SW 1271 (cell line): Measurements from ENCODE around the gene ZNF785.
"Not testable (repeated sequence)": the region's sequence is repeated elsewhere in the genome, so short reads cannot be mapped to it uniquely, and the experiment has no call there.

Source experiments
- DNase-seq, 2 experiments: peaks; one replicate each; lab custom pipeline; 2025; lab: John Stamatoyannopoulos, UW

Gene ZNF785

GRCh38 chr16:30602616-30603277 is 17.2 kb upstream of the ZNF785 start:
- no peak for DNase-seq

- no peak for DNase-seq
Measured at GRCh38 chr16:30601966-30602365, 16.5 kb upstream of the ZNF785 start.

GRCh38 chr16:30600929-30601328 is 15.4 kb upstream of the ZNF785 start:
- DNase-seq, result no peak

- DNase-seq, result no peak
Measured at GRCh38 chr16:30600215-30600614, 14.7 kb upstream of the ZNF785 start.

- no peak for DNase-seq
Measured at GRCh38 chr16:30592871-30593270, 7.4 kb upstream of the ZNF785 start.

- not testable (repeated sequence) for DNase-seq
Measured at GRCh38 chr16:30590869-30591268, 5.4 kb upstream of the ZNF785 start.

- not testable (repeated sequence) for DNase-seq
Measured at GRCh38 chr16:30589582-30589981, 4.1 kb upstream of the ZNF785 start.

- no peak for DNase-seq
Measured at GRCh38 chr16:30588651-30589050, 3.2 kb upstream of the ZNF785 start.

GRCh38 chr16:30585022-30585399 is 486 bp downstream of the ZNF785 start:
- DNase-seq, result no peak

- no peak for DNase-seq
Measured at GRCh38 chr16:30582611-30583340, 2.7 kb downstream of the ZNF785 start.

GRCh38 chr16:30581457-30581856 is 4.0 kb downstream of the ZNF785 start:
- no peak for DNase-seq

GRCh38 chr16:30574678-30575077 is 10.8 kb downstream of the ZNF785 start:
- DNase-seq, result no peak

- DNase-seq, result peak; percentile 91 to 97
Measured at GRCh38 chr16:30571445-30572322, 13.8 kb downstream of the ZNF785 start, which contains the start of gene ZNF688. Gene ZNF688 (minus strand): TSS chr16:30571714. CDS start chr16:30571629, 85 bp downstream.

GRCh38 chr16:30570636-30571444 is 14.7 kb downstream of the ZNF785 start:
- DNase-seq, result no peak

- DNase-seq, result no peak
Measured at GRCh38 chr16:30569746-30570635, 15.5 kb downstream of the ZNF785 start.

- DNase-seq, result no peak
Measured at GRCh38 chr16:30569281-30569680, 16.2 kb downstream of the ZNF785 start.

GRCh38 chr16:30567991-30568638 is 17.4 kb downstream of the ZNF785 start:
- peak in 1 of 2 experiments; percentile 36 for DNase-seq

GRCh38 chr16:30567160-30567990 is 18.1 kb downstream of the ZNF785 start:
- DNase-seq, result no peak

- DNase-seq, result no peak
Measured at GRCh38 chr16:30566531-30566930, 19.0 kb downstream of the ZNF785 start.
